KMS-11 (cell line): ENCODE results near the gene SLFN12.

Experiments
- H2AFZ ChIP-seq: fragments of 200-600 bp; sonication (generic); 2 replicates; pipeline ENCODE4 v1.6.1; 2016; ENCODE audit warnings: antibody characterized with exemption, mixed run types, low read depth
- H3K27ac ChIP-seq: fragments of 200-600 bp; sonication (generic); 2 replicates; pipeline ENCODE4 v1.6.1; 2016; ENCODE audit warnings: mild to moderate bottlenecking, mixed run types
- H3K27me3 ChIP-seq: fragments of 200-600 bp; sonication (generic); 2 replicates; pipeline ENCODE4 v1.6.1; 2017; ENCODE audit warnings: mild to moderate bottlenecking, low read depth, mixed run types, moderate library complexity; ENCODE audit not compliant: insufficient read depth
- H3K36me3 ChIP-seq: fragments of 200-600 bp; sonication (generic); 2 replicates; pipeline ENCODE4 v1.6.1; 2017; ENCODE audit warnings: mild to moderate bottlenecking, mixed run types; ENCODE audit not compliant: insufficient read depth
- H3K4me1 ChIP-seq: fragments of 200-600 bp; sonication (generic); 2 replicates; pipeline ENCODE4 v1.6.1; 2016; ENCODE audit warnings: mild to moderate bottlenecking, low read depth, mixed run types; ENCODE audit not compliant: poor library complexity, severe bottlenecking
- H3K4me2 ChIP-seq: fragments of 200-600 bp; sonication (generic); 2 replicates; pipeline ENCODE4 v1.7.0; 2016; ENCODE audit warnings: mild to moderate bottlenecking, mixed run types
- H3K4me3 ChIP-seq: fragments of 200-600 bp; sonication (generic); IDR thresholded peaks from 2 replicates; pipeline ENCODE4 v1.6.1; 2017; ENCODE audit warnings: low read depth, low read length, mixed read lengths; ENCODE audit not compliant: insufficient read depth
- H3K79me2 ChIP-seq: fragments of 200-600 bp; sonication (generic); 2 replicates; pipeline ENCODE4 v1.6.1; 2016; ENCODE audit warnings: low read depth, mixed run types; ENCODE audit not compliant: insufficient read depth
- H3K9ac ChIP-seq: fragments of 200-600 bp; sonication (generic); 2 replicates; pipeline ENCODE4 v1.6.1; 2016; ENCODE audit warnings: mild to moderate bottlenecking, mixed run types
- H4K20me1 ChIP-seq: fragments of 200-600 bp; sonication (generic); 2 replicates; pipeline ENCODE4 v1.6.1; 2016; ENCODE audit warnings: mild to moderate bottlenecking, mixed run types; ENCODE audit not compliant: insufficient read depth
- TF ChIP-seq, protein P1 (sequence below): fragments of 200-600 bp; sonication (generic); conservative IDR thresholded peaks from 2 replicates; pipeline ENCODE4 v1.6.1; 2017; ENCODE audit warnings: low read depth, mild to moderate bottlenecking, antibody characterized with exemption, low read length, moderate library complexity, mixed read lengths

The SLFN12 gene

DNA sequence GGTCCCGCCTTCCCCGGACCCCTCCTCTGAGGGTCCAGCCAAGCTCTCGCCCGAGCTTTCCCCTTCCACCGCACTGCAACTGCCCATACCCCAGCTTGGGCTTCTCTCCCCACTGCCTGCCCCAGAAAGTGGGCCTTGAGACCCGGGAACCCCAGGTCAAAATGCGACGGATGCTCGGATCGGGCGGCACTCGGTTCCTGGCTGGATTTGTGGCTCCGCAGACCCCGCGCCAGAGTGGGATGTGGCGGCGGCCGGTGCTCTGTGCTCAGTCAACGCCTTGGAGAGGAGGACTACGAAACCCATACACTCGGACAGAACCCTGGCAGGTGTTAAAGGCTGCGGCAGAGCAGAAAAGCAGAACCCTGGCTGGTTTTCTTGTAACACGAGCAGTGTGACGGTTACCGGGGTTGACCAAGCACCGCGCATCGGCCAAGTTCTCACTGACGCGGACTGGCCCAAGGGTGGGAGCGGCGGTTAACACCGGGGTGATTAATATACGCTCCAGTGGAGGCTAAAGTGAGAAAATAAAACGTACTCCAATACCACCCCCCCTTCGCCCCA is 17.2 kb upstream of the SLFN12 start:
- Histone ChIP-seq H3K27ac (no peak overlapping the region), H3K36me3 (no peaks in the 10 kb centered on the region), H3K4me2 (no peak overlapping the region), H3K4me1 (peaks cover 9% of the 10 kb centered on the region), H3K4me3 (no peak overlapping the region), H3K27me3 (no peaks in the 10 kb centered on the region), H4K20me1 (no peaks in the 10 kb centered on the region), H3K79me2 (no peaks in the 10 kb centered on the region), H3K9ac (no peak overlapping the region), H2AFZ (no peak overlapping the region)
- TF ChIP-seq, protein P1, sequence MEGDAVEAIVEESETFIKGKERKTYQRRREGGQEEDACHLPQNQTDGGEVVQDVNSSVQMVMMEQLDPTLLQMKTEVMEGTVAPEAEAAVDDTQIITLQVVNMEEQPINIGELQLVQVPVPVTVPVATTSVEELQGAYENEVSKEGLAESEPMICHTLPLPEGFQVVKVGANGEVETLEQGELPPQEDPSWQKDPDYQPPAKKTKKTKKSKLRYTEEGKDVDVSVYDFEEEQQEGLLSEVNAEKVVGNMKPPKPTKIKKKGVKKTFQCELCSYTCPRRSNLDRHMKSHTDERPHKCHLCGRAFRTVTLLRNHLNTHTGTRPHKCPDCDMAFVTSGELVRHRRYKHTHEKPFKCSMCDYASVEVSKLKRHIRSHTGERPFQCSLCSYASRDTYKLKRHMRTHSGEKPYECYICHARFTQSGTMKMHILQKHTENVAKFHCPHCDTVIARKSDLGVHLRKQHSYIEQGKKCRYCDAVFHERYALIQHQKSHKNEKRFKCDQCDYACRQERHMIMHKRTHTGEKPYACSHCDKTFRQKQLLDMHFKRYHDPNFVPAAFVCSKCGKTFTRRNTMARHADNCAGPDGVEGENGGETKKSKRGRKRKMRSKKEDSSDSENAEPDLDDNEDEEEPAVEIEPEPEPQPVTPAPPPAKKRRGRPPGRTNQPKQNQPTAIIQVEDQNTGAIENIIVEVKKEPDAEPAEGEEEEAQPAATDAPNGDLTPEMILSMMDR, result no peak

DNA sequence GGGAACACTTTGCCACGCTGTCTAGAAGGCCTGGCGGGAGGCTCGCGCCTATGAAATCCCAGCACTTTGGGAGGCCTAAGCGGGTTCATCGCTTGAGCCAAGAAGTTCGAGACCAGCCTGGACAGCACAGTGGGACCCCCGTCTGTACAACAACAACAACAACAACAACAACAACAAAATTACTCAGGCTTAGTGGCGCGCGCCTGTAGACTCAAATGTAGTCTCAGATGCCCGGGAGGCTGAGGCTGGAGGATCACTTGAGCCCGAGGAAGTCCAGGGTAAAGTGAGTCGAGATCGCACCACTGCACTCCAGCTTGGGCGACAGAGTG is 16.6 kb upstream of the SLFN12 start:
- H3K9ac ChIP-seq, result no peak overlapping the region
- peaks cover 9% of the 10 kb centered on the region for H3K4me1 ChIP-seq
- H3K27me3 ChIP-seq, result no peaks in the 10 kb centered on the region
- no peaks in the 10 kb centered on the region for H4K20me1 ChIP-seq
- peak overlapping the region; percentile 99 for H2AFZ ChIP-seq
- H3K4me2 ChIP-seq, result peak overlapping the region; percentile 59
- H3K27ac ChIP-seq, result no peak overlapping the region
- no peaks in the 10 kb centered on the region for H3K36me3 ChIP-seq
- no peaks in the 10 kb centered on the region for H3K79me2 ChIP-seq
- TF ChIP-seq, protein P1, result no peak
- H3K4me3 ChIP-seq, result no peak overlapping the region

DNA sequence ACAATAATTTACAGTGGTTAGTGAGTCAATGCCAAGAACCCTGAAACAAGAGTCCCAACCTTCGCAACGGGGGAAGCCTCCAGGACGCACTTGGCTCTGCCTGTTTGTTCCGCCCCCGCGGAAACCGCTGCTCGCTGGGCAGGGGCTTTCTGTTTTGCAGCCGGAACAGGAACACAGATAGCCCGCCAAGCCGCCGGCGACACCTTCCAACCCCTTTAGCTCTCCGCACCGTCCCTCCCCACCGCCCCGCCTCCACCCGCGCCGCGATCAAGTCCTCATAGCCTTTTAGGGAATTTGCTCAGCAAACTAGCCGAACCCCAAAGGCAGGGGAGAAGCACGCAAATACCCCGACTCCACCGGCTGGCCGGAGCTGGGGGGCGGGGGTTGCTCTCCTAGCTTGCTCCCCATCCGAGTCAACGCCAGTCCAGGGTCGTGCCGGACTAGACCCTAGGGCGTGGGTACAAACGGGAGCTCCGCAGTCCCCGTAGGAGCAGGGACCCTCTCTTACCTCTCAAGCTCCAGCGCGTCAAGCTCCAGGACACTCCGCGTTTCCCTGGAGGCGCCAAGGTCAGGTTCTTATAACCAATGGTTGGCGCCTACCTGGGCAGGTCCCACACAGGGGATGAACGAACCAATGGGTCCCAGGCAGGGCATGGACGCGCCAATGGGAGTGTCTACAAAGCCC is 16.1 kb upstream of the SLFN12 start, which contains the start of gene SLFN13:
Gene SLFN13 (minus strand): TSS at position 553 of the 685 bp plus-strand sequence. CDS start 3,086 bp downstream, outside the sequence.
- Histone ChIP-seq H3K27me3 (no peaks in the 10 kb centered on the region), H3K27ac (peak within 1 kb of the TSS; percentile 48)
- TF ChIP-seq, protein P1, result no peak

DNA sequence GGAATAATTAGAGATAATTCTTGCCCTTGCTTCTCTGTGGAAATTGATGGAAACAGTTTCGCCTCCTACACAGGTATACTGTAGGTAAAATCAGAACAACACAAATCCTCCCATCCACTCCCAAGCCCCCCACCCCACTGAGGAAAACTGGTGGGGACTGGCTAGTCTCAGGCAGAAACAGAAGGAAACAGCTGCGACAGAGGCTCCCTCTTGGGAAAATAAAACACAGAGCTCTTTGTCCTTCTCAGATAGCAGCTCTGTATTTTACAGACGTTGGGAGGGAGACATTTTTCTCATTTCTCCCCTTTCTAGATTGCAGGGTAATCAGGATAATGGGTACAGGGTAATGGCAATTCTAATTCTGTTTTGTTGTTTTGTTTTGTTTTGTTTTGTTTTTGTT is 15.2 kb upstream of the SLFN12 start:
- H4K20me1 ChIP-seq, result no peaks in the 10 kb centered on the region
- H3K36me3 ChIP-seq, result no peaks in the 10 kb centered on the region
- TF ChIP-seq, protein P1, result no peak
- H3K9ac ChIP-seq, result peak overlapping the region; percentile 65; the same call in 1 of the 2 replicates
- no peaks in the 10 kb centered on the region for H3K79me2 ChIP-seq
- no peaks in the 10 kb centered on the region for H3K27me3 ChIP-seq
- no peak overlapping the region for H3K4me3 ChIP-seq
- H3K4me1 ChIP-seq, result peaks cover 9% of the 10 kb centered on the region
- no peak overlapping the region for H3K27ac ChIP-seq
- peak overlapping the region; percentile 59 for H3K4me2 ChIP-seq
- H2AFZ ChIP-seq, result peak overlapping the region; percentile 99

More for the DNA sequence above, 16.1 kb upstream of the SLFN12 start, which contains the start of gene SLFN13:
- Histone ChIP-seq H3K79me2 (no peaks in the 10 kb centered on the region), H3K4me3 (no peak within 1 kb of the TSS), H3K4me1 (peaks cover 9% of the 10 kb centered on the region), H3K9ac (peak within 1 kb of the TSS; percentile 65), H4K20me1 (no peaks in the 10 kb centered on the region), H3K36me3 (no peaks in the 10 kb centered on the region), H3K4me2 (peak within 1 kb of the TSS; percentile 59), H2AFZ (peak within 1 kb of the TSS; percentile 99)
